Heart left ventricle (tissue), 13 donors: Measurements from ENCODE around the gene WASF3.

ENCODE experiments used
- POLR2A ChIP-seq, 2 donors: fragments of 450-650 bp; IDR thresholded peaks; one replicate each; pipeline ENCODE4 v1.6.1; 2017; ENCODE audit warnings: antibody characterized with exemption in 2 of 2, mild to moderate bottlenecking in 2 of 2, moderate library complexity in 2 of 2
- TF ChIP-seq, protein P1 (sequence below), 12 donors: fragments of 200-600 bp; sonication (generic) in 4 of 12; IDR thresholded peaks; one replicate each; pipeline versions ENCODE4 v1.5.0 to v1.8.0; 2018 to 2022; ENCODE audit warnings: antibody characterized with exemption in 12 of 12, mild to moderate bottlenecking in 5 of 12
- donor health status: ischemic (EF 13 %, LVEDD 7.1; RV severe dilation, severe dysfunction).
- donor health status: DM: no; HTN: yes; CAD: no.
- donor health status: DM: no; HTN: no; CAD: no.
- donor health status: ischemic (EF 25% LVEDD 6.9; RV normal size, moderate dysfunction).
- donor health status: ischemic (EF 25% LVEDD 5.7; RV mildly dilated, moderate dysfunction).
- donor health status: ischemic (EF 35%, LVEDD 5.7; RV mildly dilated, moderate dysfunction).
- donor health status: nonischemic (EF 11% LVEDD 7.7; RV severe dilation, severe dysfunction).
- donor health status: DM: yes; HTN: yes; CAD: no.
- donor health status: PGD.
- donor health status: ischemic (EF 29% LVEDD 5.4; RV normal size, mild dysfunction).
- donor health status: nonischemic (EF 23%, LVEDD 6.1; RV moderate dilation, normal function).

DNA sequence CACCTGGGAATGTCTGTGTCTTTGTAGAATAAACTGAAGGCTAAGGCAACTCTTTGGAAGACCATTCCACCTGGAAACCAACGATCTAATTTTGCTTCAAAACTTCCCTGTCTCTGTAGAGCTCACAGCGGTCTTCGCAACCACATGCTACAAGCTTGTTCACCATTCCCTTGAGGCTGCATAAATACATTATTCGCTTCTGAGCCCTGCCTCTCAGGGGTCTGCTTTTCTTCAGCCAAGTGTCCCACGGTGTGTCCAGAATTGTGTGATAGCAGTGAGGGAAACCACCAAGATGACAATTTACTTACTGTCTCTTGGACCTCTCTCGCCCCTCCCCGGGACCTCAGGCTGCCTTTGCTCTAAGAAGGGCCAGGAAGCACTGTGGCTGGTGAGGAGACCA lies 152.0 kb downstream of the WASF3 start:
- TF ChIP-seq, protein P1, sequence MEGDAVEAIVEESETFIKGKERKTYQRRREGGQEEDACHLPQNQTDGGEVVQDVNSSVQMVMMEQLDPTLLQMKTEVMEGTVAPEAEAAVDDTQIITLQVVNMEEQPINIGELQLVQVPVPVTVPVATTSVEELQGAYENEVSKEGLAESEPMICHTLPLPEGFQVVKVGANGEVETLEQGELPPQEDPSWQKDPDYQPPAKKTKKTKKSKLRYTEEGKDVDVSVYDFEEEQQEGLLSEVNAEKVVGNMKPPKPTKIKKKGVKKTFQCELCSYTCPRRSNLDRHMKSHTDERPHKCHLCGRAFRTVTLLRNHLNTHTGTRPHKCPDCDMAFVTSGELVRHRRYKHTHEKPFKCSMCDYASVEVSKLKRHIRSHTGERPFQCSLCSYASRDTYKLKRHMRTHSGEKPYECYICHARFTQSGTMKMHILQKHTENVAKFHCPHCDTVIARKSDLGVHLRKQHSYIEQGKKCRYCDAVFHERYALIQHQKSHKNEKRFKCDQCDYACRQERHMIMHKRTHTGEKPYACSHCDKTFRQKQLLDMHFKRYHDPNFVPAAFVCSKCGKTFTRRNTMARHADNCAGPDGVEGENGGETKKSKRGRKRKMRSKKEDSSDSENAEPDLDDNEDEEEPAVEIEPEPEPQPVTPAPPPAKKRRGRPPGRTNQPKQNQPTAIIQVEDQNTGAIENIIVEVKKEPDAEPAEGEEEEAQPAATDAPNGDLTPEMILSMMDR (IDR thresholded peaks at IDR 0.05), result no peak
- no peak for TF ChIP-seq POLR2A (IDR thresholded peaks at IDR 0.05)
